Glomerular visceral epithelial cell (primary cell): ENCODE results near the gene GLUL.

Source experiments
- DNase-seq: peaks from one replicate; pipeline ENCODE4 v3.0.0-alpha.2; 2016; ENCODE audit errors: extremely low spot score

Gene GLUL

GRCh38 chr1:182391362-182392049 lies at the start of gene GLUL:
Gene GLUL, minus strand, starts transcription at chr1:182391790. Its CDS starts 3,053 bp downstream, at chr1:182388737.
- DNase-seq = peak; percentile 80

GRCh38 chr1:182438326-182438725 lies 46.7 kb upstream of the GLUL start:
- DNase-seq = no peak

GRCh38 chr1:182433580-182433979 lies 42.0 kb upstream of the GLUL start:
- DNase-seq = no peak

- DNase-seq = no peak
These were observed 39.7 kb upstream of the GLUL start for GRCh38 chr1:182431278-182431677.

- DNase-seq = no peak
These were observed 38.9 kb upstream of the GLUL start for GRCh38 chr1:182430263-182431068.

- no peak for DNase-seq
These were observed 36.5 kb upstream of the GLUL start for GRCh38 chr1:182428043-182428442.

GRCh38 chr1:182426442-182427430 lies 35.1 kb upstream of the GLUL start:
- DNase-seq = no peak

GRCh38 chr1:182415789-182416188 lies 24.2 kb upstream of the GLUL start:
- no peak for DNase-seq

GRCh38 chr1:182413969-182414368 lies 22.4 kb upstream of the GLUL start:
- no peak for DNase-seq

GRCh38 chr1:182413486-182413885 lies 21.9 kb upstream of the GLUL start:
- no peak for DNase-seq

- DNase-seq = no peak
These were observed 19.2 kb upstream of the GLUL start for GRCh38 chr1:182410620-182411273.

- DNase-seq = no peak
These were observed 18.5 kb upstream of the GLUL start for GRCh38 chr1:182410138-182410537.

- no peak for DNase-seq
These were observed 17.0 kb upstream of the GLUL start for GRCh38 chr1:182408435-182409075.

GRCh38 chr1:182407724-182408123 lies 16.1 kb upstream of the GLUL start:
- DNase-seq = no peak

GRCh38 chr1:182406012-182406411 lies 14.4 kb upstream of the GLUL start:
- no peak for DNase-seq

GRCh38 chr1:182405578-182405977 lies 14.0 kb upstream of the GLUL start:
- DNase-seq = no peak

- DNase-seq = no peak
These were observed 13.2 kb upstream of the GLUL start for GRCh38 chr1:182404781-182405180.

GRCh38 chr1:182400567-182400966 lies 9.0 kb upstream of the GLUL start, which contains the start of gene TEDDM1:
Gene TEDDM1, minus strand, starts transcription at chr1:182400667. Its CDS starts 182 bp downstream, at chr1:182400485.
- no peak for DNase-seq

GRCh38 chr1:182397653-182398393 lies 6.2 kb upstream of the GLUL start:
- no peak for DNase-seq

GRCh38 chr1:182395906-182396305 lies 4.3 kb upstream of the GLUL start:
- no peak for DNase-seq
